Measurements from ENCODE around the gene MCF2L.

GRCh38 chr13:113129921-113130750, 161.1 kb downstream of the MCF2L start:
- TF ChIP-seq, protein P1, sequence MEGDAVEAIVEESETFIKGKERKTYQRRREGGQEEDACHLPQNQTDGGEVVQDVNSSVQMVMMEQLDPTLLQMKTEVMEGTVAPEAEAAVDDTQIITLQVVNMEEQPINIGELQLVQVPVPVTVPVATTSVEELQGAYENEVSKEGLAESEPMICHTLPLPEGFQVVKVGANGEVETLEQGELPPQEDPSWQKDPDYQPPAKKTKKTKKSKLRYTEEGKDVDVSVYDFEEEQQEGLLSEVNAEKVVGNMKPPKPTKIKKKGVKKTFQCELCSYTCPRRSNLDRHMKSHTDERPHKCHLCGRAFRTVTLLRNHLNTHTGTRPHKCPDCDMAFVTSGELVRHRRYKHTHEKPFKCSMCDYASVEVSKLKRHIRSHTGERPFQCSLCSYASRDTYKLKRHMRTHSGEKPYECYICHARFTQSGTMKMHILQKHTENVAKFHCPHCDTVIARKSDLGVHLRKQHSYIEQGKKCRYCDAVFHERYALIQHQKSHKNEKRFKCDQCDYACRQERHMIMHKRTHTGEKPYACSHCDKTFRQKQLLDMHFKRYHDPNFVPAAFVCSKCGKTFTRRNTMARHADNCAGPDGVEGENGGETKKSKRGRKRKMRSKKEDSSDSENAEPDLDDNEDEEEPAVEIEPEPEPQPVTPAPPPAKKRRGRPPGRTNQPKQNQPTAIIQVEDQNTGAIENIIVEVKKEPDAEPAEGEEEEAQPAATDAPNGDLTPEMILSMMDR (IDR thresholded peaks at IDR 0.05): no peak
- TF ChIP-seq REST (IDR thresholded peaks at IDR 0.05) (no peak), NFE2L2 (conservative IDR thresholded peaks at IDR 0.05; ENCODE audit: low read length) (no peak), RAD21 (conservative IDR thresholded peaks at IDR 0.05 in 1 of 2, IDR thresholded peaks at IDR 0.05 in 1 of 2) (no peak), EP300 (IDR thresholded peaks at IDR 0.05) (no peak), JUNB (IDR thresholded peaks at IDR 0.05) (no peak), CHD2 (IDR thresholded peaks at IDR 0.05; ENCODE audit: low read length, partially characterized antibody) (no peak), HOXB13 (CRISPR knock-in tag; IDR thresholded peaks at IDR 0.05; ENCODE audit: low read depth) (no peak), POLR2A (IDR thresholded peaks at IDR 0.05; ENCODE audit: low read length) (no peak), RFX5 (IDR thresholded peaks at IDR 0.05) (no peak)
- TF ChIP-seq, protein P2, sequence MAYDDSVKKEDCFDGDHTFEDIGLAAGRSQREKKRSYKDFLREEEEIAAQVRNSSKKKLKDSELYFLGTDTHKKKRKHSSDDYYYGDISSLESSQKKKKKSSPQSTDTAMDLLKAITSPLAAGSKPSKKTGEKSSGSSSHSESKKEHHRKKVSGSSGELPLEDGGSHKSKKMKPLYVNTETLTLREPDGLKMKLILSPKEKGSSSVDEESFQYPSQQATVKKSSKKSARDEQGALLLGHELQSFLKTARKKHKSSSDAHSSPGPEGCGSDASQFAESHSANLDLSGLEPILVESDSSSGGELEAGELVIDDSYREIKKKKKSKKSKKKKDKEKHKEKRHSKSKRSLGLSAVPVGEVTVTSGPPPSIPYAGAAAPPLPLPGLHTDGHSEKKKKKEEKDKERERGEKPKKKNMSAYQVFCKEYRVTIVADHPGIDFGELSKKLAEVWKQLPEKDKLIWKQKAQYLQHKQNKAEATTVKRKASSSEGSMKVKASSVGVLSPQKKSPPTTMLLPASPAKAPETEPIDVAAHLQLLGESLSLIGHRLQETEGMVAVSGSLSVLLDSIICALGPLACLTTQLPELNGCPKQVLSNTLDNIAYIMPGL (CRISPR knock-in tag; IDR thresholded peaks at IDR 0.05; ENCODE audit: borderline replicate concordance): no peak

Measured in A549 (cell line).